ENCODE results near the gene SC5D. TPM values are rescaled to one million over a fixed set of nuclear protein-coding genes. Genes with fewer than 3 reads are reported as not detected.
A peak's percentile ranks its signal among the peaks of the same experiment; 100 is the strongest.

The SC5D gene, protein sequence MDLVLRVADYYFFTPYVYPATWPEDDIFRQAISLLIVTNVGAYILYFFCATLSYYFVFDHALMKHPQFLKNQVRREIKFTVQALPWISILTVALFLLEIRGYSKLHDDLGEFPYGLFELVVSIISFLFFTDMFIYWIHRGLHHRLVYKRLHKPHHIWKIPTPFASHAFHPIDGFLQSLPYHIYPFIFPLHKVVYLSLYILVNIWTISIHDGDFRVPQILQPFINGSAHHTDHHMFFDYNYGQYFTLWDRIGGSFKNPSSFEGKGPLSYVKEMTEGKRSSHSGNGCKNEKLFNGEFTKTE
- total RNA-seq: 10 to 100 TPM in 3 of 4 donors, 1 to 10 TPM in 1; 7.7 to 56.0 (median 23.1) TPM

DNA sequence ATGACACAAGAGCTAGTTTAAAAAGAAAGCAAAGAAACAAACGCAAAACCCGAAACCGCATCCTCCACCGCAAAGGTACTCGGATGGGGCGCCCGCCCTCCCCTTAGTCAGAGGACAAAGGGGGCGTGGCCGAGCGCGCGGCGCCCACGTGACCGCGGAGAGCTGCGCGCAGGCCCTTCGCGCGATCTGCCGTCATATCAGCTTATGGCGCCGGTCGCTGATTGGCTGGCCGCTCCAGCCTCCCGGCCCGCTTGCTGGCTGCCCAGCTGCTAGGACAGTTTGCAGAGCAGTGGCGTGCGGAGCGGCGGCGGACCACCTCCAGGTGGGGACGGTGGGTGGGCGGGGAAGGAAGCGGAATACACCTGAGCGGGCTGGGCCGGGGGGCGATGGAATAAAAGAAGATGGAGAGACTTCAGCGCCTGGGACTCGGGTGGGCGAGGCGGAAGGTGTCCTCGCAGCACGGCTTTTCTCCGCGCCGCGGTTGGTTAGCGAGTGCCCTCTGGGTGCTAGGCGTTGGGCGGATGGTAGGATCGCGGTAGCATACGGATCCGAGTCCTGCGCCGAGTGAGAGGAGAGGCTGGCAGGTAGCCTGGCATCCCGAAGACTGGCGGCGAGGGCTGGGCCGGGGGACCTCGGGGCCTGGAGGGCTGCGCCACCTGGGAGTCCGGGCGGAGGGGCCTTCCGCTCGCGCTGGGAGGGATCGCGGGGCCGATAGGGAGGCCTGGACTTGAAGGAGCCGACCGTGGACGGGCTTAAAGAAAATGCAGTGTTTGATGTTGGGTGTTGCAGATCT lies at the start of gene SC5D:
SC5D (plus strand) TSS at position 277 of the 793 bp plus-strand sequence. CDS start 10,605 bp downstream, outside the sequence.
- intact Hi-C loops (cut with DNase I; ENCODE audit: low total_unique reads): no loop called here
- peak within 1 kb of the TSS; percentile 87 to 92 for H3K4me3 ChIP-seq
- peak; percentile 92 to 93 for DNase-seq
- peaks cover 6 to 8% of the 10 kb centered on the region in 2 donors for H3K4me1 ChIP-seq
- TF ChIP-seq, protein P1, sequence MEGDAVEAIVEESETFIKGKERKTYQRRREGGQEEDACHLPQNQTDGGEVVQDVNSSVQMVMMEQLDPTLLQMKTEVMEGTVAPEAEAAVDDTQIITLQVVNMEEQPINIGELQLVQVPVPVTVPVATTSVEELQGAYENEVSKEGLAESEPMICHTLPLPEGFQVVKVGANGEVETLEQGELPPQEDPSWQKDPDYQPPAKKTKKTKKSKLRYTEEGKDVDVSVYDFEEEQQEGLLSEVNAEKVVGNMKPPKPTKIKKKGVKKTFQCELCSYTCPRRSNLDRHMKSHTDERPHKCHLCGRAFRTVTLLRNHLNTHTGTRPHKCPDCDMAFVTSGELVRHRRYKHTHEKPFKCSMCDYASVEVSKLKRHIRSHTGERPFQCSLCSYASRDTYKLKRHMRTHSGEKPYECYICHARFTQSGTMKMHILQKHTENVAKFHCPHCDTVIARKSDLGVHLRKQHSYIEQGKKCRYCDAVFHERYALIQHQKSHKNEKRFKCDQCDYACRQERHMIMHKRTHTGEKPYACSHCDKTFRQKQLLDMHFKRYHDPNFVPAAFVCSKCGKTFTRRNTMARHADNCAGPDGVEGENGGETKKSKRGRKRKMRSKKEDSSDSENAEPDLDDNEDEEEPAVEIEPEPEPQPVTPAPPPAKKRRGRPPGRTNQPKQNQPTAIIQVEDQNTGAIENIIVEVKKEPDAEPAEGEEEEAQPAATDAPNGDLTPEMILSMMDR (IDR thresholded peaks at IDR 0.05): peak in 1 of 4 experiments; percentile 10
- TF ChIP-seq POLR2A (IDR thresholded peaks at IDR 0.05): peak; percentile 89 to 95
- peak within 1 kb of the TSS; percentile 87 to 94 for H3K27ac ChIP-seq
- no peaks in the 10 kb centered on the region for H3K9me3 ChIP-seq
- no peaks in the 10 kb centered on the region for H3K36me3 ChIP-seq
- no peaks in the 10 kb centered on the region for H3K27me3 ChIP-seq

DNA sequence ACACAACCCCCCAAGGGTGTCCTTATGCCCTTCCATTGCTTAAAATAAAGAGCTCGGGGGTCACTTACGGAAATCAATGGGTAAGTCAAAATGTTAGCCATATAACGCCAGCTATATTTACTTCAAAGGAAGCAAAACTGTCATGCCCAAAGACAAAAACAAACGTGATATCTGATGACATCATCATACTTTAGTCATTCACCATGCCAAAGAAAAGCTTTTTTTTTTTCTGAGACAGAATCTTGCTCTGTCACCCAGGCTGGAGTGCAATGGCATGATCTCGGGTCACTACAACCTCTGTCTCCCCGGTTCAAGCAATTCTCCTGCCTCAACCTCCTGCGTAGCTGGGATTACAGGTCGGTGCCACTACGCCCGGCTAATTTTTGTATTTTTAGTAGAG lies 47.7 kb upstream of the SC5D start:
- no peaks in the 10 kb centered on the region for H3K9me3 ChIP-seq
- no peaks in the 10 kb centered on the region for H3K36me3 ChIP-seq
- intact Hi-C loops (cut with DNase I; ENCODE audit: low total_unique reads): no loop called here
- no peaks in the 10 kb centered on the region for H3K27me3 ChIP-seq
- DNase-seq: no peak
- TF ChIP-seq POLR2A (IDR thresholded peaks at IDR 0.05): no peak
- TF ChIP-seq, protein P1 (IDR thresholded peaks at IDR 0.05): no peak
- no peaks in the 10 kb centered on the region for H3K4me1 ChIP-seq
- no peak overlapping the region for H3K4me3 ChIP-seq
- H3K27ac ChIP-seq: no peak overlapping the region

DNA sequence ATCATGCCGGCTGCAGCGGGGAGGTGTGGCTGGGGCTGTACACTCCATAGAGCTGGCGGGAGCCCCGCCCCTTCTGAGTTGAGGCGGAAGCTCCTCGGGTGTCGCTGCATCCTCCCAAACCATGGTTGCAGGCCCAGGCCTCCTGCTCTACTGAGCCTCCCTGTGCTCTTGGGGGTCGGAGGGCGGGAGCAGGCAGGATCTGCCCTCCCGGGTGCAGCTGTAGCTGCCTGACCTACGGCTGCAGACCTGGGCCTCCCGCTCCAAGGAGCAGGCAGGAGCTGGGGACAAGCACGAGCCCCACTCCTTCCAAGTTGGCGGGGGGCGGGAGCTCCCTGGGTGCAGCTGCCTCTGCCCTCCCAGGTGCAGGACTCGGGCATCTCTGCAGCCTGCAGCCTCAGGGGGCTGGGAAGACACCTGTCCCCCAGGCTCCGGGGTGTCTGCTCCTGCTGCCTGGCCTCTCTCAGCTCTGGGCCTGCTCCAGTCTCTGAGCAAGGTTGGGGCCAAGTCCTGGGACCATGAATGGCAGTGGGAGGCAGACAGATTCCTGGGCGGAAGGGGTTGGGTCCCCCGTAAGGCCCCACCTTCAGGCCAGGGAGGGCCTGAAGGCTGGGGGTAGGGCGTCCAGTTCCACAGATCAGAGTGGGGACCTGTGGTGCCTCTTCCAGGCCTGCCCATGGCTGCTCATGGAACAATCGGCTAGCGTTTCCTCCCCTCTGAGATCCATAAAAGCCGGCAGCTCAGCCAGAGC lies 46.4 kb upstream of the SC5D start:
- Histone ChIP-seq H3K9me3 (no peaks in the 10 kb centered on the region), H3K4me3 (no peak overlapping the region), H3K27me3 (no peaks in the 10 kb centered on the region), H3K36me3 (no peaks in the 10 kb centered on the region), H3K4me1 (no peaks in the 10 kb centered on the region), H3K27ac (no peak overlapping the region)
- intact Hi-C loops (cut with DNase I; ENCODE audit: low total_unique reads): no loop called here
- TF ChIP-seq, protein P1 (IDR thresholded peaks at IDR 0.05): no peak
- TF ChIP-seq POLR2A (IDR thresholded peaks at IDR 0.05): no peak
- no peak for DNase-seq

- TF ChIP-seq, protein P1 (IDR thresholded peaks at IDR 0.05): no peak
- TF ChIP-seq POLR2A (IDR thresholded peaks at IDR 0.05): no peak
- Histone ChIP-seq H3K36me3 (no peaks in the 10 kb centered on the region), H3K27ac (no peak overlapping the region), H3K9me3 (no peaks in the 10 kb centered on the region), H3K4me3 (no peak overlapping the region), H3K27me3 (no peaks in the 10 kb centered on the region), H3K4me1 (no peaks in the 10 kb centered on the region)
- DNase-seq: no peak
- intact Hi-C loops (cut with DNase I; ENCODE audit: low total_unique reads): no loop called here
These were observed 45.9 kb upstream of the SC5D start for GRCh38 chr11:121246769-121247035.
